ENCODE data around the gene TMEM222.

GRCh38 chr1:27330786-27331185 lies 8.8 kb downstream of the TMEM222 start:
- TF ChIP-seq CTCF (conservative IDR thresholded peaks at IDR 0.05; ENCODE audit: low read depth, low read length), result no peak
- no peak for TF ChIP-seq EZH2 (IDR thresholded peaks at IDR 0.05; ENCODE audit: borderline replicate concordance, low read depth, low read length, poor library complexity, severe bottlenecking)

Measured in A673 (cell line).